Nephron (organoid): ENCODE results near the gene ATP6V1G2.
"Not testable (repeated sequence)": the region's sequence is repeated elsewhere in the genome, so short reads cannot be mapped to it uniquely, and the experiment has no call there.

Experiments used
- H3K27ac Mint-ChIP-seq, 3 experiments: 2 replicates each; pipeline ENCODE4 v1.8.0; 2020; ENCODE audit warnings: mixed read lengths in 3 of 3, mild to moderate bottlenecking in 2 of 3, moderate library complexity in 1 of 3
- H3K27me3 Mint-ChIP-seq: 2 replicates; pipeline ENCODE4 v1.8.0; 2021; ENCODE audit warnings: low read depth, mild to moderate bottlenecking, moderate library complexity, mixed read lengths
- H3K36me3 Mint-ChIP-seq: 2 replicates; pipeline ENCODE4 v1.8.0; 2020; ENCODE audit warnings: low read depth, mixed read lengths
- H3K4me1 Mint-ChIP-seq: 2 replicates; pipeline ENCODE4 v1.8.0; 2020; ENCODE audit warnings: mixed read lengths
- H3K4me3 Mint-ChIP-seq, 3 experiments: 2 replicates each; pipeline ENCODE4 v1.8.0; 2020; ENCODE audit warnings: mild to moderate bottlenecking in 3 of 3, mixed read lengths in 3 of 3, moderate library complexity in 2 of 3
- H3K9me3 Mint-ChIP-seq: 2 replicates; pipeline ENCODE4 v1.8.0; 2020; ENCODE audit warnings: mixed read lengths
- CTCF ChIP-seq, 3 experiments: fragments of 200-600 bp; sonication (generic); IDR thresholded peaks; one replicate each; pipeline ENCODE4 v1.5.0; 2021; ENCODE audit warnings: antibody characterized with exemption in 3 of 3; ENCODE audit not compliant: unreplicated experiment in 3 of 3

Gene ATP6V1G2

GRCh38 chr6:31498748-31499147, 47.7 kb downstream of the ATP6V1G2 start:
- Mint-ChIP-seq H3K36me3 (no peaks in the 10 kb centered on the region), H3K27ac (no peak overlapping the region), H3K4me1 (peaks cover 25% of the 10 kb centered on the region), H3K27me3 (peaks cover 99% of the 10 kb centered on the region), H3K4me3 (peak overlapping the region; percentile 80 to 82 (median 81)), H3K9me3 (peaks cover 17% of the 10 kb centered on the region)
- no peak for TF ChIP-seq CTCF (IDR thresholded peaks at IDR 0.05; ENCODE audit: unreplicated experiment in 3 of 3)

- TF ChIP-seq CTCF (IDR thresholded peaks at IDR 0.05; ENCODE audit: unreplicated experiment in 3 of 3), result no peak
- H3K4me3 Mint-ChIP-seq, result peak within 1 kb of the TSS; percentile 80 to 82 (median 81)
- peaks cover 14% of the 10 kb centered on the region for H3K9me3 Mint-ChIP-seq
- H3K4me1 Mint-ChIP-seq, result peaks cover 25% of the 10 kb centered on the region
- peaks cover 97% of the 10 kb centered on the region for H3K27me3 Mint-ChIP-seq
- H3K27ac Mint-ChIP-seq, result no peak within 1 kb of the TSS
- no peaks in the 10 kb centered on the region for H3K36me3 Mint-ChIP-seq
Observed at GRCh38 chr6:31497531-31498476, 48.6 kb downstream of the ATP6V1G2 start, which contains the start of gene MICB. TSS of gene MICB (plus strand) at chr6:31498145. CDS start at chr6:31498194, 49 bp downstream.

GRCh38 chr6:31496826-31497225, 49.6 kb downstream of the ATP6V1G2 start:
- H3K36me3 Mint-ChIP-seq, H3K9me3 Mint-ChIP-seq, H3K27ac Mint-ChIP-seq: not testable (repeated sequence)
- H3K4me1 Mint-ChIP-seq, result peaks cover 29% of the 10 kb centered on the region
- peak overlapping the region; percentile 78 to 80 (median 78) for H3K4me3 Mint-ChIP-seq
- H3K27me3 Mint-ChIP-seq, result peaks cover 95% of the 10 kb centered on the region

- H3K36me3 Mint-ChIP-seq, result no peaks in the 10 kb centered on the region
- H3K27ac Mint-ChIP-seq, result no peak overlapping the region
- H3K4me1 Mint-ChIP-seq, result peaks cover 27% of the 10 kb centered on the region
- no peak for TF ChIP-seq CTCF (IDR thresholded peaks at IDR 0.05; ENCODE audit: unreplicated experiment in 3 of 3)
- peaks cover 92% of the 10 kb centered on the region for H3K27me3 Mint-ChIP-seq
- peak overlapping the region; percentile 11 to 30 (median 21) for H3K4me3 Mint-ChIP-seq
- no peaks in the 10 kb centered on the region for H3K9me3 Mint-ChIP-seq
Observed at GRCh38 chr6:31495580-31495979, 50.8 kb downstream of the ATP6V1G2 start.
